Tibial nerve (tissue), 3 donors: ENCODE measurements around the gene KCNQ4.

Experiments
- CTCF ChIP-seq, 5 experiments: fragments of 200-600 bp in 3 of 5; fragments of 450-650 bp in 2 of 5; sonication (generic) in 3 of 5; IDR thresholded peaks; one replicate each; pipeline ENCODE4 v1.5.1; 2016 to 2019; ENCODE audit warnings: antibody characterized with exemption in 5 of 5, mild to moderate bottlenecking in 3 of 5, moderate library complexity in 2 of 5
- POLR2A ChIP-seq, 2 donors: fragments of 450-650 bp; IDR thresholded peaks; one replicate each; pipeline ENCODE4 v1.6.1; 2017; ENCODE audit warnings: antibody characterized with exemption in 2 of 2, mild to moderate bottlenecking in 2 of 2, moderate library complexity in 2 of 2

GRCh38 chr1:40823983-40824382, 40.4 kb downstream of the KCNQ4 start:
- no peak for TF ChIP-seq CTCF (IDR thresholded peaks at IDR 0.05)
- TF ChIP-seq POLR2A (IDR thresholded peaks at IDR 0.05) = no peak
